Mesendoderm (in vitro differentiated cells): ENCODE data around the gene ECPAS.

ENCODE experiments used
- DNase-seq: peaks from one replicate; pipeline ENCODE4 v3.0.0; 2013
- H2AK5ac ChIP-seq: 2 replicates; pipeline ENCODE4 v1.6.1; 2013; ENCODE audit warnings: low read length, inconsistent platforms
- H2BK120ac ChIP-seq: 2 replicates; pipeline ENCODE4 v1.6.1; 2013; ENCODE audit warnings: low read depth, mild to moderate bottlenecking, low read length, moderate library complexity, mixed read lengths
- H2BK15ac ChIP-seq: replicated peaks from 2 replicates; pipeline ENCODE4 v1.6.1; 2013; ENCODE audit warnings: low read depth, mild to moderate bottlenecking, moderate library complexity
- H2BK5ac ChIP-seq: 2 replicates; pipeline ENCODE4 v1.6.1; 2013; ENCODE audit warnings: low read length, inconsistent platforms
- H3K18ac ChIP-seq: 2 replicates; pipeline ENCODE4 v1.6.1; 2013; ENCODE audit warnings: mild to moderate bottlenecking, low read length, mixed read lengths
- H3K23ac ChIP-seq: one replicate; pipeline ENCODE4 v1.6.1; 2013; ENCODE audit warnings: low read length
- H3K27ac ChIP-seq: 2 replicates; pipeline ENCODE4 v1.5.1; 2013; ENCODE audit warnings: low read depth, mild to moderate bottlenecking, inconsistent platforms, low read length, moderate library complexity
- H3K27me3 ChIP-seq: 2 replicates; pipeline ENCODE4 v1.6.1; 2013; ENCODE audit warnings: low read length, control low read depth, mild to moderate bottlenecking, inconsistent platforms; ENCODE audit not compliant: insufficient read depth, poor library complexity
- H3K36me3 ChIP-seq: 2 replicates; pipeline ENCODE4 v1.6.1; 2013; ENCODE audit warnings: low read length, inconsistent platforms; ENCODE audit not compliant: control insufficient read depth, insufficient read depth
- H3K4ac ChIP-seq: one replicate; pipeline ENCODE4 v1.6.1; 2013; ENCODE audit warnings: low read depth, mild to moderate bottlenecking, low read length, moderate library complexity
- H3K4me1 ChIP-seq: 2 replicates; pipeline ENCODE4 v1.6.1; 2013; ENCODE audit warnings: low read depth, low read length, inconsistent platforms; ENCODE audit not compliant: control insufficient read depth
- H3K4me2 ChIP-seq: 2 replicates; pipeline ENCODE4 v1.6.1; 2013; ENCODE audit warnings: low read length
- H3K4me3 ChIP-seq: 2 replicates; pipeline ENCODE4 v1.5.1; 2013; ENCODE audit warnings: mild to moderate bottlenecking, low read length
- H3K56ac ChIP-seq: one replicate; pipeline ENCODE4 v1.6.1; 2013; ENCODE audit warnings: low read length
- H3K79me1 ChIP-seq: 2 replicates; pipeline ENCODE4 v1.6.1; 2013; ENCODE audit warnings: low read length, inconsistent platforms
- H3K79me2 ChIP-seq: 2 replicates; pipeline ENCODE4 v1.6.1; 2013; ENCODE audit warnings: mild to moderate bottlenecking, low read length; ENCODE audit not compliant: control insufficient read depth, insufficient read depth
- H3K9ac ChIP-seq: 2 replicates; pipeline ENCODE4 v1.6.1; 2013; ENCODE audit warnings: low read length, inconsistent platforms
- H4K5ac ChIP-seq: one replicate; pipeline ENCODE4 v1.6.1; 2013; ENCODE audit warnings: low read length
- H4K8ac ChIP-seq: one replicate; pipeline ENCODE4 v1.6.1; 2013; ENCODE audit warnings: low read depth, mild to moderate bottlenecking, control low read depth, low read length, moderate library complexity
- WGBS: extraction: QIAGEN DNeasy Blood & Tissue Kit; methylation state at CpG from one replicate; pipeline ENCODE4 v1.1.7; 2013; ENCODE audit warnings: low lambda C conversion rate, missing lambda C conversion rate; ENCODE audit not compliant: insufficient coverage; ENCODE audit errors: extremely low coverage; 5-methylcytosine and 5-hydroxymethylcytosine counted together

Gene ECPAS

DNA sequence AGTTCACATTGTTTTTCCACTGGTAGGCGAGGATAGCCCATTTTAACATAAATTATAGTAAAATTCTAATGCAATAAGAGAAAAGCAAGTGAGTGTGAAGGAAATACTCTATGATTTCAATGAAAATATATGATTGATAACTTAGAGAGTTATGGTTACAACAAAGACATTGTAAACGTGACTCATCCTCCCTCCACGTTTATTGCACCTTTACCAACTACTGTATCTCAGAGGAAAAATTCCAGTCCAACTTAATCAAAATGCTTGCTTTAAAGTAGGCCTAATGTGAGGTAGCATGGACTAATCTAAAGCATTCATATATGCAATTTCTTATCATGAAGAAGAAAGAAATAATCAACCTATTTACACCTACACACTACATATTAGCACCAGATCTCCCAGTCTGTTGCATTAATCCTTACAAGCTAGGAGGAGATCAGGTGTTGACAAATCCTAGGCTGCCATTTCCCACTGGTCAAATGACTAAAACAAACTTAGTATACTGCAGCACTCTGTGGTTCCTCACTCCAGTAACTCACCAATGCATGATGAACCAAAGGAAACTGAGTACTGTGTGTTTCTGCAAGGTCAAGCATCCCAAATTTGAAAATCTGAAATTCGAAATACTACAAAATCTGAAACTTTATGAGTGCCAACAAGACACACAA, 41.7 kb downstream of the ECPAS start:
- no peak overlapping the region for H3K18ac ChIP-seq
- no CpG with 5 or more reads among the region's 4 CpGs for WGBS
- no peaks in the 10 kb centered on the region for H3K36me3 ChIP-seq

DNA sequence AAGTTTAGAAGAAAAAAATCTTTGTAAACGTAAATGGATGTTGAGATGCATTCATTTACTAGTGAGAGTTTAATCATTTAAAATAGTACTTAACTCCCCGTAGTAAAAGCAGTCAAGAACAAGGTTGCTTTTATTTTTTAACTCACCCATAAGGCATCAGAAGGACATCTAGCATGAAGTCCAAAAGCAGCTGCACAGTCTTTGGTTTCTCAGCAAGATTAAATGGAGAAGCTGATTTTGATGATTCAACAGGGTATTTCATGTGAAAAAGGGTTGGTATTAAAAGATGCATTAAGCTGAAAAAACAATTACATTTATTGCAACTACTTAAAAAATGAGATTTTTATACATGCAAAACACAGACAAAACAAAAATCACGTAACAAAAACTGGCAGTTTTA, 44.0 kb downstream of the ECPAS start:
- H2BK120ac ChIP-seq: no peak overlapping the region
- no peak overlapping the region for H3K18ac ChIP-seq
- H3K56ac ChIP-seq: no peak overlapping the region
- no peak for DNase-seq
- no peak overlapping the region for H3K23ac ChIP-seq
- H3K4me1 ChIP-seq: no peaks in the 10 kb centered on the region
- no peak overlapping the region for H2AK5ac ChIP-seq
- H2BK15ac ChIP-seq: no peak overlapping the region
- no peaks in the 10 kb centered on the region for H3K79me2 ChIP-seq
- no peak overlapping the region for H3K27ac ChIP-seq
- no peak overlapping the region for H3K4ac ChIP-seq
- no peak overlapping the region for H4K8ac ChIP-seq
- no peaks in the 10 kb centered on the region for H3K79me1 ChIP-seq
- H3K4me3 ChIP-seq: no peak overlapping the region
- no peak overlapping the region for H3K9ac ChIP-seq
- H2BK5ac ChIP-seq: no peak overlapping the region
- no CpG with 5 or more reads among the region's 3 CpGs for WGBS
- no peaks in the 10 kb centered on the region for H3K27me3 ChIP-seq
- peaks cover 2% of the 10 kb centered on the region for H3K36me3 ChIP-seq
- no peak overlapping the region for H3K4me2 ChIP-seq
- H4K5ac ChIP-seq: no peak overlapping the region

More for the DNA sequence above, 41.7 kb downstream of the ECPAS start:
- no peak overlapping the region for H2BK120ac ChIP-seq
- H3K4me3 ChIP-seq: no peak overlapping the region
- no peak overlapping the region for H2BK5ac ChIP-seq
- no peaks in the 10 kb centered on the region for H3K4me1 ChIP-seq
- H3K27ac ChIP-seq: no peak overlapping the region
- no peak overlapping the region for H3K4ac ChIP-seq
- H3K79me1 ChIP-seq: no peaks in the 10 kb centered on the region
- H3K9ac ChIP-seq: no peak overlapping the region
- no peak overlapping the region for H2BK15ac ChIP-seq
- no peak overlapping the region for H4K5ac ChIP-seq
- H3K4me2 ChIP-seq: no peak overlapping the region
- no peak overlapping the region for H3K23ac ChIP-seq
- no peak for DNase-seq
- H2AK5ac ChIP-seq: no peak overlapping the region
- H3K56ac ChIP-seq: no peak overlapping the region
- no peaks in the 10 kb centered on the region for H3K79me2 ChIP-seq
- H3K27me3 ChIP-seq: no peaks in the 10 kb centered on the region
- H4K8ac ChIP-seq: no peak overlapping the region

DNA sequence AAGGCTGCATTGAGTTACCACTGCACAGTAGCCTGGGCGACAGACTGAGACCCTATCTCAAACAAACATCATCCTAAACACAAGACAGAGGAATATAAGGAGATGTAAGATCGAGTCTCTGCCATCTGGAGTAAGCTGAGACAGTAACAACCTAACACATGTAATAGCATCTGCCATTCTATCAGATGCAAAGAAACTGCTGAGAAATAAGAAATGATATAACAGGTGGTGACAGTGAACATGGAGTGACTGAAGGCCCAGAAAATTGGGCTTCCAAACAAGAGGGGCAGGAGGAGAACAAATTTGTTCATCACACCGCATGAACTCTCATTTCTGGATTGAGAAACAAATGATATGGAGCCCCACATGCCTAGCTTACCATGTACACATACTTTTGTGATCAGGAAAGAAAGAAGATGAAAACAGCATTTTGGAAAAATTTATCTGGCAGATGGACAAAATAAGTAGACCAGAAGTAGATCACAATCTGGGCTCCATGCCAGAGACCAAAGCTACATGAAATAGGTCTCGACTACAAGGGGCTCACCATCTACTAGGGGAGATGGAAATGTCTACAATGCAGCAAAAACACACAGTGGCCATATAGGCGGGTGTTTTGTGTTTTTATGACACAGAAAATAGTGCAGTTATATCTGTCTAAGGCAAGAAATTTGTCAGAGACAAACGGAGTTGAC, 45.5 kb downstream of the ECPAS start:
- Histone ChIP-seq H2BK15ac (no peak overlapping the region), H2AK5ac (no peak overlapping the region), H3K27ac (no peak overlapping the region), H3K27me3 (no peaks in the 10 kb centered on the region), H4K5ac (no peak overlapping the region), H3K79me2 (no peaks in the 10 kb centered on the region), H2BK5ac (no peak overlapping the region), H3K56ac (no peak overlapping the region), H3K9ac (no peak overlapping the region), H3K23ac (no peak overlapping the region), H3K4me2 (no peak overlapping the region), H3K79me1 (no peaks in the 10 kb centered on the region), H3K18ac (no peak overlapping the region), H3K4me3 (no peak overlapping the region), H3K36me3 (peaks cover 2% of the 10 kb centered on the region), H3K4ac (no peak overlapping the region), H2BK120ac (no peak overlapping the region), H3K4me1 (no peaks in the 10 kb centered on the region), H4K8ac (no peak overlapping the region)
- no CpG with 5 or more reads among the region's 6 CpGs for WGBS
- no peak for DNase-seq

DNA sequence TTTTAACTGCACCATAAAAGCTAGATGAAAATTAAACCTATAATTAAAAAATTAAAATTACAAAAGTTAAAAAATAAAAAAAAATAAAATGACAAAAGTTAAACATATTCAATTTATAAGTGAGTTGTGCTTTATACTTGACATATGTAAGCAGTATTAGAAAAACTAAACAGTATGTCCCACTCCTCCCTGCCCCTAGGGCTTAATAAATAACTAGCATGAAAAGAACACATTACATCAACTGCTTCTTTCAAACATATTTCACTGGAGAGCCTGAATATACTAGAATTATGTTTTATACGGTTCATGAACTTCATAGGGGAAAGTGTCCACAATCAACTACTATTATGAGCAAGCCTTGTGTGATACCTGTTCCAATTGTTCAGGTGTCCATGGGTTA, 47.6 kb downstream of the ECPAS start:
- no peak overlapping the region for H3K4ac ChIP-seq
- H3K4me3 ChIP-seq: no peak overlapping the region
- no peak for DNase-seq
- peaks cover 5% of the 10 kb centered on the region for H3K36me3 ChIP-seq
- no peak overlapping the region for H2BK5ac ChIP-seq
- H3K79me1 ChIP-seq: no peaks in the 10 kb centered on the region
- H3K27me3 ChIP-seq: no peaks in the 10 kb centered on the region
- no peak overlapping the region for H2BK15ac ChIP-seq
- H3K23ac ChIP-seq: no peak overlapping the region
- no peak overlapping the region for H4K8ac ChIP-seq
- no peak overlapping the region for H2BK120ac ChIP-seq
- no CpG with 5 or more reads among the region's 1 CpG for WGBS
- no peak overlapping the region for H2AK5ac ChIP-seq
- H3K56ac ChIP-seq: no peak overlapping the region
- no peak overlapping the region for H3K27ac ChIP-seq
- no peak overlapping the region for H3K18ac ChIP-seq
- H3K4me2 ChIP-seq: no peak overlapping the region
- H3K79me2 ChIP-seq: no peaks in the 10 kb centered on the region
- no peak overlapping the region for H3K9ac ChIP-seq
- no peak overlapping the region for H4K5ac ChIP-seq
- no peaks in the 10 kb centered on the region for H3K4me1 ChIP-seq

DNA sequence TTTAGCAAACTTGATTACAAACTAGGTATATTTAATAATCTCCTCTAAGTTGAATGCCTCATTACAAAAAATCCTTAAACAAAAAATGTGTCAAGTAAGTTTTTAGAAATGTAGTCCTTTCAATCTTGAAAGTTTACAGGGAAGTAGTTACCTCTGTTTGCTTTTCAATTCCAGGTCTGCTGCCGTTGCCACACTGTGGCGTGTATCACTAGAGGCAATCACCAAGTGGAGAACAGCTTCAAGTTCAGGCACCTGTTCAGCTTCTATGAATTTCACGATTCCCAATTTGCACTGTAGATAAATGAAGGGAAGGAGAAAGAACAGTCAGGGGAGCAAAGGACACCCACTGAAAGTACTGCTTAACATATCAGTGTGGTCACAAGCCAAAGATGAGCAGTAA, 51.1 kb downstream of the ECPAS start:
- no peaks in the 10 kb centered on the region for H3K79me1 ChIP-seq
- no peaks in the 10 kb centered on the region for H3K4me1 ChIP-seq
- H3K4me3 ChIP-seq: no peak overlapping the region
- H3K23ac ChIP-seq: no peak overlapping the region
- WGBS: no CpG with 5 or more reads among the region's 3 CpGs
- H2BK120ac ChIP-seq: no peak overlapping the region
- no peaks in the 10 kb centered on the region for H3K79me2 ChIP-seq
- peaks cover 5% of the 10 kb centered on the region for H3K36me3 ChIP-seq
- no peaks in the 10 kb centered on the region for H3K27me3 ChIP-seq
- H4K8ac ChIP-seq: no peak overlapping the region
- DNase-seq: no peak
- no peak overlapping the region for H3K27ac ChIP-seq
- H3K56ac ChIP-seq: no peak overlapping the region
- no peak overlapping the region for H2AK5ac ChIP-seq
- H3K9ac ChIP-seq: no peak overlapping the region
- no peak overlapping the region for H2BK5ac ChIP-seq
- no peak overlapping the region for H3K4me2 ChIP-seq
- no peak overlapping the region for H4K5ac ChIP-seq
- H3K18ac ChIP-seq: no peak overlapping the region
- no peak overlapping the region for H2BK15ac ChIP-seq
- H3K4ac ChIP-seq: no peak overlapping the region
